HG03342 (cell line): Measurements from ENCODE around the gene TRUB1.
A peak's percentile ranks its signal among the peaks of the same experiment; 100 is the strongest.
"Not testable (repeated sequence)": the region's sequence is repeated elsewhere in the genome, so short reads cannot be mapped to it uniquely, and the experiment has no call there.

ENCODE experiments used
- ATAC-seq: cut with Tn5 transposase; IDR thresholded peaks from one replicate; pipeline ENCODE4 v1.9.1; 2021; ENCODE audit warnings: mild to moderate bottlenecking, moderate library complexity; ENCODE audit not compliant: unreplicated experiment

The TRUB1 gene

GRCh38 chr10:114937962-114938855 is at the start of gene TRUB1:
TSS of gene TRUB1 (plus strand) at chr10:114938195. CDS start at chr10:114938254, 59 bp downstream.
- peak; percentile 100 for ATAC-seq

- ATAC-seq: no peak
Observed at GRCh38 chr10:114893251-114893650, 44.7 kb upstream of the TRUB1 start.

DNA sequence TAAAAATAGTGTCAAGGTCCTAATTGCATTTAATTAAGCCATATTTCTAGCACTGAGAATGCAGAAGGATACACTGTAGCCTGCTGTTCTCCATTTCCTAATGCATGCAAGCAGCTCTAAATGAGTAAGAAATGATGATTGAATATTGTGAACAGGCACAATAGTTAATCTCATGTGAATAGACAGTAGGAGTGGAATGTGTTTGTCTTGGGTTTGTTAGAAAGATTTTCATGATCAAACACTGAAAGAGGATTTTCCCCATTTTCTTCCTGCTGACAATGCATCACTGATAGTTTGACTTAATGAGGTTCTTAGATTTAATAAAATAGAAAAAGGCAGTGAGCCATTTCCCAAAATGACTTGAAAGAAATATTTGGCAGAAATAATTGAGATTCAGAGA is 43.1 kb upstream of the TRUB1 start:
- no peak for ATAC-seq

- ATAC-seq: not testable (repeated sequence)
Observed at GRCh38 chr10:114897011-114897410, 41.0 kb upstream of the TRUB1 start.

- no peak for ATAC-seq
Observed at GRCh38 chr10:114897593-114897992, 40.4 kb upstream of the TRUB1 start.

DNA sequence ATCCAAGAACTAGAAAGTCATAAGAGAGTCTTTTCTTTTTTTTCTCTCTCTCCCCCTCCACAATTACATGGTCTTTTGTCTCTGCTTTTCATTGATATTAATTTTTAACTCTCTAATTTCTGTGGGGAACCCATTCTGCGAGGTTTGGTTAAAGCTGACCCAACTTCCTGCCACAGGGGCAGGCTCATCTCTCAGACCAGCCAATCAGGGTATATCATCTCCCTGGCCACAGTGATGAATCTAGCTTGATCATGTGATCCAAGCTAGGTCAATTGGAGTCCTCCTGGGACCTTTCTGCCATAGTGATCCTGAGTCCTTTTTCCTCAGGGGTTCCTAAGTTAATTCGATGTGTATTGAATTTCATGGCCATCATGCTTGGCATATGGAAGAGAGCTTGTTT is 38.0 kb upstream of the TRUB1 start:
- ATAC-seq: no peak

DNA sequence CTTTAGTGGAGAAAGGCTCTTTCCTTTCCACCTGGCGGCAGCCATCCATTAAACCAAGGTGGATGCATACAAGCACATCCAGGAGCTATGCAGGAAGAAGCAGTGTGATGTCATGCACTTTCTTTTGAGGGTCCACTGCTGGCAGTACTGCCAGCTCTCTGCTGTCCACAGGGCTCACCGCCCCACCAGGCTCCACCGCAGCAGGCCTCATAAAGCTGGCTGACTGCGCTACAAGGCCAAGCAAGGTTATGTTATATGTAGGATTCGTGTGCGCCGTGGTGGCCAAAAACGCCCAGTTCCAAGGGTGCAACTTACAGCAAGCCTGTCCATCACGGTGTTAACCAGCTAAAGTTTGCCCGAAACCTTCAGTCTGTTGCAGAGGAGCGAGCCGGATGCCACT is 37.3 kb upstream of the TRUB1 start:
- ATAC-seq: no peak

- no peak for ATAC-seq
Observed at GRCh38 chr10:114902151-114902550, 35.8 kb upstream of the TRUB1 start.

GRCh38 chr10:114905450-114905849 is 32.5 kb upstream of the TRUB1 start:
- ATAC-seq: no peak

GRCh38 chr10:114906981-114907380 is 31.0 kb upstream of the TRUB1 start:
- no peak for ATAC-seq

- no peak for ATAC-seq
Observed at GRCh38 chr10:114908896-114909295, 29.1 kb upstream of the TRUB1 start.

DNA sequence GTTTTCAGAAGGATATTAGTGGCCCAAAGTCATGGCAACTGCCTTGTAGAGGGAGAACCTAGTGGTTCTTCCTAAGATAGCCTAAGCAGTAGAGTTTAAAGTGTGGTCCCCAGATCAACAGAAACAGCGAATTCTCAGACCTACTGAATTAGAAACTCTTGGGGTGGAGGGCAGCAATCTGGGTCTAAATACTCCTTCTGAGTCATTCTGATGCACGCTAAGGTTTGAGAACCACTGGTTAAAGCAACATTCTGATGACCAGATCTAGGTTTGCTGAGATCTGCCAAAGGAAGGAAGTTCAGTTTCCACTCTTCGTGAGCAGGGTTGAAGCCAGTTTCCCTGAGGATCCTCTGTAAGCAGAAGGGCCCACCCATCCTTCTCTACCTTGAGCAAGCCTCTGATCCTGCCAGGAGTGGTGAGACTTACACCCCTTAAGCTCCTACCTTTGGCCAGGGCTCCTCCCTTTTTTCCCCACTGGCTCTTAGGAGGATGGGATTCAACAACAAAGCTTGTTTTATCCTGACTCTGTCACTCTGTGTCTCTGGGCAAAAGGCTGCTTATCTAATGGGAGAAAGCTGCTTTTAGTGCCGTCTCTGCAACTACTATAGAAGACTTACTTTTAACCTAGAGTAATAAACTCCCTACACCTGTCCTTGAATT is 26.8 kb upstream of the TRUB1 start:
- ATAC-seq: peak; percentile 68

DNA sequence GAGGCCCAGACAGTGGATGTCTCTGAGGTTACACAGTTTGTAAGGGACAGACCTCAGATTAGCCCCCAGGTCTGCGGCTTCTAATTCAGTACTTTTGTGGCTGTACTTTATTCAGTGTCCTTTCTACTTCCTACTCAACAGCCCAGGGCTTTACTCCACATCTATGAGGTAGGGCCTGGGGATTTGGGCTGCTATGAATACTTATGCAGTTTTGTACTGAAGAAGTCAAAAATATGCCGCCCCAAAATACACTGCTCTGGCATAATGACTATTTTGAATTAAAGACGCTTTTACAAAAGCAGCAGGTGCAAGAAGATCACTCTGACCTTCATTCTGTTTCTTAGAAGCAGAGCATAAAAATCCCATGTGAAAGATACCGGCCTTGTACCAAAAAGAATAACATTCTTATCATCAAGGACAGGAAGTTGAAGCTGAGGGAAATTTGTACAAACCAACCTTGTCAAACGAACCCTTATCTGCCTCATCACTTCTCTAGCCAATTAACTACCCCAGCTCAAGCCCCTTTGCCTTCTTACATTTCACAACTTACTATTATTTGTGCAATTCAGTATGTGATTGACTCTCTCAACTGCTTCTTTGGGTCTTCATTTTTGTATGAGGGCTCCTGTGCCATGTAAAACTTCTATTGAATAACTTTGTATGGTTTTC is 26.1 kb upstream of the TRUB1 start:
- no peak for ATAC-seq

- ATAC-seq: no peak
Observed at GRCh38 chr10:114912470-114912859, 25.5 kb upstream of the TRUB1 start.

DNA sequence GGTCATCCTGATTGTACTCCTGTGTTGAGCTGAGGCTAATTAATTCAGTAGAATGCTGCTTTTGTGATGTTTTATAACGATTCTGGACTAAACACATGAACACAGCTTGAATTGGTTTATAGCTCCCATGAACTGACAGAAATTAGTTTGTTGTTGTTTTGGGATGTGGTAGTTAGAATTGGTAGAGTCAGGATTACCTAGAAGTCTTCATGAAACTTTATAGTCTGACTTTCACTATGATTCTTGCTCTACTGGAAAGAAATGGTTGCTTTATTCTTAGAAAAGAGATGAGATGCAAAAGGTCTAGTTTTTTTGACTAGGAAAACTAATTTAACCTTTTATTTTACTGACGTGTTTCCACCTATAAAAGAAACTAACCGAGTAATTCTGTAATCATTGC is 23.4 kb upstream of the TRUB1 start:
- ATAC-seq: no peak

GRCh38 chr10:114915294-114915693 is 22.7 kb upstream of the TRUB1 start:
- no peak for ATAC-seq

GRCh38 chr10:114916653-114917052 is 21.3 kb upstream of the TRUB1 start:
- no peak for ATAC-seq

- no peak for ATAC-seq
Observed at GRCh38 chr10:114917459-114917858, 20.5 kb upstream of the TRUB1 start.

DNA sequence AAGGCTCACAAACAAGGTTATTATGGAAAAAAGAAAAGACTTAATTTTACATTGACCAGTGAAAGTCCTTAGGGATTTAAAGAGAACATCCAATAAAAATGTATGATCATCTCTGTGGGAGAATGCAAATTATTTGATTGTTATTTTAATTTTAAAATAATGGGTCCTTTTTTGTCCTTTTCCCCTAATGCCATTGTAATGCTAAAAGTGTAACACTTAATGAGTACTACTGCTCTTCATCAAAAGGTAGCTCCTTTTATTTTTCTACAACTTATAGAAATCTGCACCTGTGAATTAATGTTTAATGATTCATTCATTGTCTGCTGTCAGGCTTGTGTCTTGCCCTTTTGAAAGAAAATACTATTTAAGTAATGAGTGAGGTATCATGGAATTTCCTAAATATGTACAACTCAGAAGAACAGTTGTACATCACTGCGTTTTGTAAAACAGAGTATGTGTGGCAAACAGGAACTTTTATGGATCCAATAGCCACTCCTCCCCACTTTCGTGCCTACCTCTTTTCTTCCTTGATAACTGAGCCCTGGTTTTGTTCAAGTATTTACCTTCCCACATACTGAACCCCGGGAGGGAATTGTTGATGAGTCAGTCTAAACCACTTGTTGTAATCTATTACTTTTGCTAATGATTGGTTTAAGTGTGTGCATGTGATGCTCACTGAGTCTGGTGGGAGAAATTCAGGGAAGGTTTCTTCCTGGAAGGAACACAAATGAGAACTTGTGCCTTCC is 19.9 kb upstream of the TRUB1 start:
- no peak for ATAC-seq

- ATAC-seq: no peak
Observed at GRCh38 chr10:114920459-114920858, 17.5 kb upstream of the TRUB1 start.

DNA sequence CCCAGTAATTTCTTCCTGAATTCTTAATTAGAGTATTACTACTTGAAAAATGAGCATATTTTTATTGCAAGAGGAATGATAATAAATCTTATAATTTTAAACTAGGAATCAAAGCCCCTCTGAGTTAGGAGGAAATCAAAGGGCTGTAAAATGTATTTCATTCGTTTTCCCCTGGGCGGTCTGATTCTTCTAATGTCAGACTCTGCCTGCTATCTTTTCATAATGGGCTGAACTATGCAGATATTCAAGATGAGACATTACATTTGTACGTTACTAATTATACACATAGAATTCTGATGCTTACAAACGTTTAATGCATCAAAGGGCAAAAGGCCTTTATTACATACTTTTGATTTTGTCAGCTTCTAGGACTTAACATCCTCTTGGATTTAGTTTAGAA is 16.0 kb upstream of the TRUB1 start:
- no peak for ATAC-seq
